H1 (cell line): ENCODE results near the gene SRSF6. TPM values are rescaled to one million over a fixed set of nuclear protein-coding genes. Genes with fewer than 3 reads are reported as not detected.
A peak's percentile ranks its signal among the peaks of the same experiment; 100 is the strongest.

Experiments
- CTCF ChIA-PET: fragments of 300-600 bp; sonication (Branson Sonifier 250); formaldehyde crosslinking; loops from one replicate; lab custom pipeline; 2021; ENCODE audit not compliant: partially characterized antibody; lab: Charles Lee
- POLR2A ChIA-PET: fragments of 300-600 bp; sonication (Branson Sonifier 250); formaldehyde crosslinking; loops from one replicate; lab custom pipeline; 2021; ENCODE audit warnings: inconsistent platforms; ENCODE audit not compliant: partially characterized antibody; lab: Charles Lee
- DNase-seq, 2 experiments: peaks; one replicate each; pipeline versions ENCODE4 v3.0.0 to v3.0.0-alpha.2; 2010 to 2022; ENCODE audit warnings: low spot score in 2 of 2, low read depth in 1 of 2, mixed read lengths in 1 of 2
- FAIRE-seq: peaks from 2 replicates; lab custom pipeline; 2011; peaks lifted over from hg19 to GRCh38; lab: Jason Lieb, UNC
- H2AFZ ChIP-seq: 2 replicates; pipeline ENCODE4 v1.8.1; 2012; ENCODE audit warnings: low read length, inconsistent platforms
- H2AK5ac ChIP-seq: 2 replicates; pipeline ENCODE4 v1.6.1; 2013; ENCODE audit warnings: low read depth, low read length
- H2BK120ac ChIP-seq: replicated peaks from 2 replicates; pipeline ENCODE3; 2013; ENCODE audit warnings: low read depth, low read length, inconsistent platforms
- H2BK12ac ChIP-seq: 2 replicates; pipeline ENCODE4 v1.6.1; 2013; ENCODE audit warnings: low read depth, low read length
- H2BK15ac ChIP-seq: 2 replicates; pipeline ENCODE4 v1.6.1; 2013; ENCODE audit warnings: low read length
- H2BK20ac ChIP-seq: 2 replicates; pipeline ENCODE4 v1.6.1; 2013; ENCODE audit warnings: low read length
- H2BK5ac ChIP-seq: 2 replicates; pipeline ENCODE4 v1.6.1; 2013; ENCODE audit warnings: low read depth, low read length
- H3K14ac ChIP-seq: 2 replicates; pipeline ENCODE4 v1.6.1; 2013; ENCODE audit warnings: inconsistent platforms; ENCODE audit not compliant: insufficient read length
- H3K18ac ChIP-seq: 2 replicates; pipeline ENCODE4 v1.6.1; 2013; ENCODE audit warnings: low read length; ENCODE audit errors: extremely low read depth
- H3K23ac ChIP-seq: 2 replicates; pipeline ENCODE4 v1.6.1; 2013; ENCODE audit warnings: inconsistent platforms; ENCODE audit not compliant: insufficient read length
- H3K23me2 ChIP-seq: 2 replicates; pipeline ENCODE4 v1.6.1; 2013; ENCODE audit warnings: low read depth, low read length
- H3K27ac ChIP-seq: 2 replicates; pipeline ENCODE4 v1.6.1; 2011; ENCODE audit warnings: low read depth, low read length, inconsistent platforms
- H3K27me3 ChIP-seq, 4 experiments: replicated peaks in 1 of 4; 1 replicate in 1 of 4; 2 replicates in 3 of 4; pipeline versions ENCODE4 v1.6.1 to v1.8.1; 2011 to 2013; ENCODE audit warnings: low read length in 3 of 4, mild to moderate bottlenecking in 3 of 4, inconsistent platforms in 2 of 4, mixed read lengths in 2 of 4, moderate library complexity in 1 of 4; ENCODE audit not compliant: control insufficient read depth in 3 of 4, insufficient read depth in 3 of 4; ENCODE audit errors: extremely low read depth in 1 of 4
- H3K36me3 ChIP-seq, 4 experiments: 2 replicates each; pipeline versions ENCODE4 v1.6.1 to v1.8.1; 2011 to 2013; ENCODE audit warnings: mild to moderate bottlenecking in 4 of 4, low read length in 3 of 4, moderate library complexity in 2 of 4, control low read depth in 1 of 4, inconsistent platforms in 1 of 4; ENCODE audit not compliant: insufficient read depth in 4 of 4, control insufficient read depth in 2 of 4
- H3K4ac ChIP-seq: replicated peaks from 2 replicates; pipeline ENCODE3; 2013; ENCODE audit warnings: low read length, low read depth, mixed read lengths, inconsistent platforms; ENCODE audit not compliant: insufficient read length
- H3K4me1 ChIP-seq, 4 experiments: replicated peaks in 1 of 4; 1 replicate in 1 of 4; 2 replicates in 3 of 4; pipeline versions ENCODE4 v1.6.1 to v1.8.1; 2011 to 2013; ENCODE audit warnings: low read length in 3 of 4, inconsistent platforms in 2 of 4, mixed read lengths in 1 of 4; ENCODE audit not compliant: insufficient read depth in 4 of 4, control insufficient read depth in 3 of 4
- H3K4me2 ChIP-seq, 2 experiments: 2 replicates each; pipeline versions ENCODE4 v1.6.1 to v1.8.1; 2011 to 2013; ENCODE audit warnings: low read depth in 2 of 2, low read length in 2 of 2, control low read depth in 1 of 2, inconsistent platforms in 1 of 2, mild to moderate bottlenecking in 1 of 2; ENCODE audit not compliant: insufficient read depth in 1 of 2
- H3K4me3 ChIP-seq, 4 experiments: fragments of 200-600, 300-600 bp in 1 of 4; sonication (generic), shearing (Covaris generic), sonication (Bioruptor Twin) in 1 of 4; 2 replicates each; pipeline versions ENCODE4 v1.5.1 to v1.8.1; 2011 to 2016; ENCODE audit warnings: low read length in 4 of 4, low read depth in 3 of 4, control low read depth in 2 of 4, inconsistent platforms in 2 of 4, mild to moderate bottlenecking in 2 of 4, mixed read lengths in 1 of 4, moderate library complexity in 1 of 4; ENCODE audit not compliant: insufficient read depth in 2 of 4; ENCODE audit errors: extremely low read depth in 1 of 4
- H3K56ac ChIP-seq: replicated peaks from 2 replicates; pipeline ENCODE3; 2013; ENCODE audit warnings: low read depth, mild to moderate bottlenecking, mixed read lengths, low read length, inconsistent platforms; ENCODE audit not compliant: insufficient read length
- H3K79me1 ChIP-seq: 2 replicates; pipeline ENCODE4 v1.6.1; 2013; ENCODE audit warnings: low read depth, low read length, control low read depth
- H3K79me2 ChIP-seq, 2 experiments: 2 replicates each; pipeline versions ENCODE4 v1.6.1 to v1.8.1; 2012 to 2013; ENCODE audit warnings: low read length in 2 of 2, mild to moderate bottlenecking in 2 of 2, inconsistent platforms in 1 of 2; ENCODE audit not compliant: insufficient read depth in 2 of 2, control insufficient read depth in 1 of 2
- H3K9ac ChIP-seq, 4 experiments: replicated peaks in 1 of 4; 1 replicate in 1 of 4; 2 replicates in 3 of 4; pipeline versions ENCODE4 v1.6.1 to v1.8.1; 2011 to 2013; ENCODE audit warnings: low read depth in 3 of 4, low read length in 3 of 4, control low read depth in 2 of 4, mild to moderate bottlenecking in 2 of 4, moderate library complexity in 2 of 4, inconsistent platforms in 1 of 4; ENCODE audit errors: extremely low read depth in 1 of 4
- H3K9me3 ChIP-seq, 2 experiments: 2 replicates each; pipeline versions ENCODE4 v1.6.1 to v1.8.1; 2012 to 2013; ENCODE audit warnings: mild to moderate bottlenecking in 2 of 2, moderate library complexity in 2 of 2, control low read depth in 1 of 2, inconsistent platforms in 1 of 2, low read depth in 1 of 2, low read length in 1 of 2, mixed read lengths in 1 of 2; ENCODE audit not compliant: insufficient read depth in 2 of 2
- H4K20me1 ChIP-seq, 2 experiments: replicated peaks in 1 of 2; 2 replicates each; pipeline versions ENCODE3 to v1.8.1; 2011 to 2013; ENCODE audit warnings: inconsistent platforms in 2 of 2, low read length in 2 of 2, mild to moderate bottlenecking in 1 of 2; ENCODE audit not compliant: insufficient read depth in 2 of 2, control insufficient read depth in 1 of 2
- H4K5ac ChIP-seq: 2 replicates; pipeline ENCODE4 v1.6.1; 2013; ENCODE audit warnings: low read length, low read depth, mixed read lengths, inconsistent platforms; ENCODE audit not compliant: insufficient read length
- H4K8ac ChIP-seq: 2 replicates; pipeline ENCODE4 v1.8.0; 2013; ENCODE audit warnings: mild to moderate bottlenecking, moderate library complexity, low read length, inconsistent platforms; ENCODE audit not compliant: insufficient read depth; ENCODE audit errors: extremely low read depth
- H4K91ac ChIP-seq: replicated peaks from 2 replicates; pipeline ENCODE3; 2013; ENCODE audit warnings: low read length, mixed read lengths, inconsistent platforms; ENCODE audit not compliant: insufficient read length
- ASH2L ChIP-seq: fragments of 200-600, 300-600 bp; sonication (generic); IDR thresholded peaks from one replicate; pipeline ENCODE4 v1.7.1; 2017; ENCODE audit warnings: low read length
- CHD2 ChIP-seq: IDR thresholded peaks from 2 replicates; pipeline ENCODE4 v1.6.1; 2012; ENCODE audit warnings: low read length, improper control_type of control experiment
- KDM4A ChIP-seq: IDR thresholded peaks from one replicate; pipeline ENCODE4 v1.7.1; 2012; ENCODE audit warnings: low read depth, mild to moderate bottlenecking, moderate library complexity, low read length, inconsistent platforms; ENCODE audit not compliant: severe bottlenecking
- RBBP5 ChIP-seq: IDR thresholded peaks from 2 replicates; pipeline ENCODE4 v1.7.1; 2012; ENCODE audit warnings: low read depth, mild to moderate bottlenecking, inconsistent platforms, low read length, moderate library complexity, borderline replicate concordance
- SP2 ChIP-seq: IDR thresholded peaks from 2 replicates; pipeline ENCODE4 v1.6.1; 2012; ENCODE audit warnings: mild to moderate bottlenecking, low read length, inconsistent platforms
- WGBS, 2 experiments: shearing (Covaris generic) in 1 of 2; methylation state at CpG; one replicate each; pipeline versions ENCODE4 v1.1.6 to v1.1.7; 2013 to 2015; ENCODE audit warnings: low lambda C conversion rate in 2 of 2, mixed read lengths in 2 of 2, inconsistent platforms in 1 of 2, low coverage in 1 of 2, missing lambda C conversion rate in 1 of 2; ENCODE audit not compliant: insufficient replicate concordance in 2 of 2, insufficient coverage in 1 of 2, insufficient read length in 1 of 2; ENCODE audit errors: extremely low coverage in 1 of 2, missing lambda C conversion rate in 1 of 2; 5-methylcytosine and 5-hydroxymethylcytosine counted together
- polyA plus RNA-seq, 7 experiments: library from polyadenylated mRNA; depleted of rRNA in 3 of 7; stranded (reverse) in 5 of 7; unstranded in 2 of 7; fragments of >200 nt in 5 of 7; fragments of 200-250 nt in 2 of 7; gene quantifications; 1 replicate in 5 of 7; 2 replicates in 1 of 7; 4 replicates in 1 of 7; pipeline versions ENCODE4 v1.2.1 to v1.2.3, GENCODE V29; 2011 to 2013; ENCODE audit warnings: missing spikeins in 2 of 7, mixed read lengths in 2 of 7
- total RNA-seq: library from RNA; stranded (reverse); fragmentation: NEBNext Ultra II Directional; extraction: Animal tissue kit (Norgen Biotek cat#: 25700); gene quantifications from 2 replicates; pipeline ENCODE4 v1.2.1, GENCODE V29; 2021
- TF ChIP-seq, protein P1 (sequence below): IDR thresholded peaks from 2 replicates; pipeline ENCODE4 v1.6.1; 2012; ENCODE audit warnings: inconsistent platforms

Gene SRSF6
- total and polyA plus RNA-seq, 2 of the 8 experiments (the other 6 are each of a cell fraction or from before 2014, with no cell fraction given), result 48.0 to 171 TPM

DNA sequence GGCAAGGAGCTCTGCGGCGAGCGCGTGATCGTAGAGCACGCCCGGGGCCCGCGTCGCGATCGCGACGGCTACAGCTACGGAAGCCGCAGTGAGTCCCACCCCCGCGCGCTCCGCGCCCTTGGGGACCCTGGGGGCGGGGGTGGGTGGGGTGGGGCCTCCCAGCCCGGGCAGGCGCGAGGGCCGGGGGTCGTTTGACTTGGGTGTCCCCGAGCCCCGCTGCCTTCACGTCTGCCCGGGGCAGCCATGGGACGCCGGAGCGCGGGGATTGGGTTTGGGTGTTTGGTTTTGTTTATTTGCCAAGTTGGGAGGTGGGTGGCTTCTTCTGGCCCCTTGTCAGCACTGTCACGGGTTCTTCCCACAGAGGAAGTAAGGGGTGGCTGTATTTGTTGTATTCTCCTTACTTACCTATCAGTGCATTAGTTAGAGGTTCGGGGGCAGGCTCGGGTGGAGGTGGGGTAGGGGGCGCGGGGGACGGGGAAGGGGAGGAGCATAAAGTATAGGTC lies 777 bp downstream of the SRSF6 start:
- Histone ChIP-seq H2BK5ac (peak overlapping the region; percentile 100), H4K91ac (peak overlapping the region; percentile 62), H3K23ac (no peak overlapping the region), H3K4ac (peak overlapping the region; percentile 81), H3K36me3 (peaks cover 22 to 45% (median 40%) of the 10 kb centered on the region in 4 experiments), H2BK120ac (no peak overlapping the region), H3K79me2 (peaks cover 10 to 40% of the 10 kb centered on the region in 2 experiments), H2AK5ac (no peak overlapping the region), H3K4me2 (peak overlapping the region; percentile 72 to 93), H3K56ac (peak overlapping the region; percentile 56), H2AFZ (no peak overlapping the region), H3K27ac (peak overlapping the region; percentile 100), H3K9ac (peak overlapping the region; percentile 70 to 100 (median 100)), H3K27me3 (no peaks in the 10 kb centered on the region), H3K79me1 (peaks cover 2% of the 10 kb centered on the region; the same call in 1 of the 2 replicates), H3K4me1 (peaks cover 0 to 4% (median 0%) of the 10 kb centered on the region in 4 experiments; a peak in 2 of 7 replicates), H3K14ac (no peak overlapping the region), H2BK20ac (no peak overlapping the region), H3K9me3 (no peaks in the 10 kb centered on the region), H2BK12ac (no peak overlapping the region), H4K8ac (peak overlapping the region; percentile 91; the same call in 1 of the 2 replicates), H4K5ac (peak overlapping the region; percentile 79), H3K18ac (no peak overlapping the region; the same call in 1 of the 2 replicates), H3K4me3 (peak overlapping the region; percentile 90 to 99 (median 96)), H2BK15ac (no peak overlapping the region), H4K20me1 (peaks cover 0 to 3% of the 10 kb centered on the region in 2 experiments), H3K23me2 (peaks cover 3% of the 10 kb centered on the region; the same call in 1 of the 2 replicates)
- FAIRE-seq, result no peak
- TF ChIP-seq, protein P1, sequence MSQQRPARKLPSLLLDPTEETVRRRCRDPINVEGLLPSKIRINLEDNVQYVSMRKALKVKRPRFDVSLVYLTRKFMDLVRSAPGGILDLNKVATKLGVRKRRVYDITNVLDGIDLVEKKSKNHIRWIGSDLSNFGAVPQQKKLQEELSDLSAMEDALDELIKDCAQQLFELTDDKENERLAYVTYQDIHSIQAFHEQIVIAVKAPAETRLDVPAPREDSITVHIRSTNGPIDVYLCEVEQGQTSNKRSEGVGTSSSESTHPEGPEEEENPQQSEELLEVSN, result no peak
- TF ChIP-seq CHD2, result no peak
- TF ChIP-seq KDM4A, result no peak
- TF ChIP-seq ASH2L, result no peak
- TF ChIP-seq RBBP5, result no peak
- no peak for TF ChIP-seq SP2
- ChIA-PET CTCF (interaction anchor here (2.4 kb wide), 1 partner anchor 9 kb away, joined by 8 read pairs; no protein-coding TSS in a partner anchor), POLR2A (interaction anchor here (0.7 to 5.2 kb wide), 36 partner anchors 8 to 673 kb away, joined by 3 to 81 read pairs (median 8); partner anchors contain the start of genes IFT52, L3MBTL1 and MYBL2)
- WGBS, 2 experiments, result 1% methylated on average over 21 of the region's 41 CpGs; no CpG with 5 or more reads in 1 of the 2 experiments
- DNase-seq, result no peak
